GM12874 (cell line): ENCODE data around the gene HECW1.

Source experiments
- TF ChIP-seq, protein P1 (sequence below): IDR thresholded peaks from 2 replicates; pipeline ENCODE4 v1.5.1; 2011; ENCODE audit warnings: low read depth, mild to moderate bottlenecking, control low read depth, low read length, moderate library complexity; ENCODE audit not compliant: insufficient read depth

Gene HECW1

DNA sequence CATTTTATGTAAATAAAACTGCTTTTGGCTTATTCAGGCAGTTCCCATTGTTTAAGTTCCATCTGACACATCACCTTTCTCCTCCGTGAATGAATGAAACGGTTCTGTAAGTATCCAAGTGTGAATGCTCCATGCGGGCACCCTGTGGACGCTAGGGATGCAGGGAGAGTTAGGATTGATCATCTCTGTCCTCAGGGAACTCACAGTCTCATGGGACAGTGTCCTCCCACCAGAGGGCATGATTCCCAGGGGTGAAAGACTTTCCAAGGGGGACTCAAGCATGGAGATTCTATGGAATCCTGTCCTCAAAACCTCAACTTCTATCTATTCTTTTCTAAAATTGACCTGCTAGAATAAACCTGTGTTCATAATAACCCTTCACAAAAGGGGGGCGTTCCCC is 98.8 kb downstream of the HECW1 start:
- TF ChIP-seq, protein P1, sequence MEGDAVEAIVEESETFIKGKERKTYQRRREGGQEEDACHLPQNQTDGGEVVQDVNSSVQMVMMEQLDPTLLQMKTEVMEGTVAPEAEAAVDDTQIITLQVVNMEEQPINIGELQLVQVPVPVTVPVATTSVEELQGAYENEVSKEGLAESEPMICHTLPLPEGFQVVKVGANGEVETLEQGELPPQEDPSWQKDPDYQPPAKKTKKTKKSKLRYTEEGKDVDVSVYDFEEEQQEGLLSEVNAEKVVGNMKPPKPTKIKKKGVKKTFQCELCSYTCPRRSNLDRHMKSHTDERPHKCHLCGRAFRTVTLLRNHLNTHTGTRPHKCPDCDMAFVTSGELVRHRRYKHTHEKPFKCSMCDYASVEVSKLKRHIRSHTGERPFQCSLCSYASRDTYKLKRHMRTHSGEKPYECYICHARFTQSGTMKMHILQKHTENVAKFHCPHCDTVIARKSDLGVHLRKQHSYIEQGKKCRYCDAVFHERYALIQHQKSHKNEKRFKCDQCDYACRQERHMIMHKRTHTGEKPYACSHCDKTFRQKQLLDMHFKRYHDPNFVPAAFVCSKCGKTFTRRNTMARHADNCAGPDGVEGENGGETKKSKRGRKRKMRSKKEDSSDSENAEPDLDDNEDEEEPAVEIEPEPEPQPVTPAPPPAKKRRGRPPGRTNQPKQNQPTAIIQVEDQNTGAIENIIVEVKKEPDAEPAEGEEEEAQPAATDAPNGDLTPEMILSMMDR: no peak

DNA sequence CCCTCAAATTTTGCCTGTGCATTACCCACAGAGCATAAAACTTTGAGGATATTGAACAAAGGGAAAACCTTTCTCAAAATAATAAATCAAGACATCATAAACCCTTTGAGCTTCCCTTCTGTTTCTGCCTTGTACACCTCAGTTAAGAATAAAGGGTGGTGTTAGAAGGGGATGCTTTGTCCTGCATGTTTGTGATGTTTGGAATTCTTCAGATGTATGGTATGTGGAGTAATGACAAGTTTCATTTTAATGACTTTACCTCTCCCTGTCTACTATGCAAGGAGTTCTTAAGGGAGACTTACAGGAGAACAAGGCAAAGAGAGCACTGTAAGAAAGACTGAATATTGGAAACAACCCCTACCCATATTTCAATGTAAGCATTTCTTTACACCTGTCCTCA is 99.2 kb downstream of the HECW1 start:
- TF ChIP-seq, protein P1: no peak

DNA sequence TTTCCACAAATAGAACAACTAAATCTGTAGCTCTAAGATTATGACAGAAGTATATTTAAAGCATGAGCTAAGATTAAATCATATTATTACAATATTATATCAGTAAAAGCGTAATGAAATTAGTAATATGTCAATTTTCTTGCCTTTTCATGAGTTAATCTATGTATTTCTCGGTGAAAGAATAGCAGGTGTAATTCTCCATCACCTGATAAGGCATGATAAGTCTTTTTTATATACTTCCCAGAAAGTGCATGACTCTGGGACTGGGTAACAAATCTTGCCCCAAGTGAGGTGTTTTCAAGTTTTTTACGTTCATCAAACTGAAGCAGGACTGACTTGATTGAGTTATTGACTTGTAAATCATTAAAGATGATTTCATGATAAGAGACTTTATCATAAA is 100.5 kb downstream of the HECW1 start:
- TF ChIP-seq, protein P1: no peak

DNA sequence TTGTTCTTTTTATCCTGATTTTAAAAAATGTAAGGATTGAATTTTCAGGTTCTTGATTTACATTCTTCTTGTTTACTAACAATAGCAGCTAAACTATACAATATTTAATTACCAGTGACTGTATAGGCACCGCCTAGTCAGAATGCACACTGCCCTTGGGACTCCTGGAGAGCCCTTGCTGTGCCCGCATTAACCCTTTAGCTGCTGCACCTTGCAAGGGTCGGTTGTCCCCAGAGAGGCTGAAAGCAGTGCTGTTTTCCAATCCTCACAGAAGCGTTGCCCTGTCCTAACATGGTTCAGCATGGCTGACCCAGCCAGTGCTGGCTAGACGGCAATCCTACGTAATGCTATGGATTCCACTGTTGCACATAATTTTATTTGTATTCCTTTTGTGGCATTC is 102.6 kb downstream of the HECW1 start:
- TF ChIP-seq, protein P1: no peak

DNA sequence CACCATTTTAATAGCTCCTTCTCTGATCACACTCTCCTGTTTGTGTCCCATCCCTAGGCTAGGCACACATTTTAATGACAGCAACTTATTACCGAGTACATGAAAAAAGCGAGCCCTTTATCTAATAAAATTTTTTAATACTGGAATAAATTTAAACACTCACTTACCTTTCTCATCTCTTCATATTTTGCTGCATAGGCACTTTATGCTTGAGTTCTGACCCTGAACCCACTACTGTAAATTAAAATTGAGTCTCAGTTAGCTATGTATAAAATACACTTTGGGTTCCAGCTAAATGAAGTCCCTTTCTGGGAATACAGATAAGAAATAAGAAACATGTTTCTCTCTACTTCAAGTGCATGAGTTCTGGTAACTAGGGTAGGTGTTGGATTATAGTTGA is 104.6 kb downstream of the HECW1 start:
- TF ChIP-seq, protein P1: no peak

DNA sequence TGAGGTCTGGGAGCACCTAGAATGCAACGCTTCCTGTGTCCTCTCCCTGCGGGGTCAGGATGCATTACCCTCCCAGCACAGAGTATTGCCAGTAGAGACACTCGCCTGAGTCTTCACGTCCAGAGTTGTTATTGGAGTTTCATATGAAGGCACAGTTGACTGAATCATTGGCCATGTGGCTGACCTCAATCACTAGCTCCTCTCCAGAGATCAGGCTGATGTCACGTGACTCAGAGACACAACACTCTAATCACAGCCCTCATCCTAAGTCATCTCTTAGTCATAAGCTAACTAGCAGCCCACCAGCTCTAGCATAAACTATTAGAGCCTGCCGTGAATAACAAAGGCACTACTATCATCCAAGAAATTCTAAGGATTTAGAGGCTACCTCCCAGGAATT is 107.8 kb downstream of the HECW1 start:
- TF ChIP-seq, protein P1: no peak

DNA sequence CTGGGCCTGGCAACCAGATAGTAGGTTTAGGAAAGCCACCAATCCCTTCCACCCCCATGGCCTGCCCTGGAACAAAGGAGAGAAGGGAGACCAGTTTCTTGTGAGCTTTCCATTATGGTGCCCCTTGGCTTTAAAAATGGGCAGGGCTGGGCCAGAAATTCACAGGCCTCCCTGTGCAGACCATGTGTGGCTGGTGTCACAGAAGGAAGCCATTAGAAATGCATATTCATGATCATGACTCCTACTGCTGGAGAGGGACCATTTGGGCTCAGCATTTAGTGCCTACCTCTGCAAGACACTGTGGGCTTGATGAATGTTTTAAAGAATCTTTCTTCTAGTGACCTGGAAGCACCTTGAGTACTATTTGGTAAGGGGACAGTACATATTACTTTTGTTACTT is 108.3 kb downstream of the HECW1 start:
- TF ChIP-seq, protein P1: no peak

DNA sequence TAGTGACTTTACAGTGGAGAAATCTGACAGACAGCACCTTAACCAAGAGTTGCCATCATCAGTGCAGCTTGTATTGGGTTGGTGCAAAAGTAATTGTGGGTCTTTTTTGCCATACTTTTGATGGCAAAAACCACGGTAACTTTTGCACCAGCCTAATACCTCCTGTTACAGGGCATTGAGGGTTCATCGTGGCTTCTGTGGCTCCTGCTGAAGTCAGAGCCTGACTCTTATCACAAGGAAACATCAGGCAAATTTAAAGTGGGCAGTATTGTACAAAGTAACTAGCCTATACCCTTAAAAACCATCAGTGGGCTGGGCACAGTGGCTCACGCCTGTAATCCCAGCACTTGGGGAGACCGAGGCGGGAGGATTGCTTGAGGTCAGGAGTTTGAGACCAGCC is 117.4 kb downstream of the HECW1 start:
- TF ChIP-seq, protein P1: no peak
